ENCODE data around the gene FBN1. TPM values are rescaled to one million over a fixed set of nuclear protein-coding genes. Genes with fewer than 3 reads are reported as not detected.

FBN1 gene
- total and polyA plus RNA-seq, 2 experiments from 2014 or later = 2.1 to 5.3 TPM

DNA sequence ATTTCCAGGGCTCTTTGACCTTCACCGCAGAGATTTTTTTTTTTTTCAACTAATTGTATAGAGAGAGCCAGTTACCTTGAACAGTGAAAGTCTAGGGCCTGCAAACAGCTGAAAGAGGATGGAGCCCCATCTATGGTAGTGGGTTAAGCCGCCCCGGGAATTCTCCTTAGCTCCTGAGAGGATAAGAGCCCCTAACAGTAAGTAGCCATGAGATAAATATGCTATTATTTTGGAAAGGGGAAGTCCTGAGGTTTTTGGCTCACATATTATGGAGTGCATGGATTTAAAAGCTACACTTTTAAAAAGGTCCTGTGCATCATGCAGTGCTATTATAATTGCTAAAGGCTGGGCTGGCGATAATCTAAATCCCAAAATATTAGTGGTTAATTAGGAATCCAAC is 115.0 kb downstream of the FBN1 start:
- TF ChIP-seq, protein P1, sequence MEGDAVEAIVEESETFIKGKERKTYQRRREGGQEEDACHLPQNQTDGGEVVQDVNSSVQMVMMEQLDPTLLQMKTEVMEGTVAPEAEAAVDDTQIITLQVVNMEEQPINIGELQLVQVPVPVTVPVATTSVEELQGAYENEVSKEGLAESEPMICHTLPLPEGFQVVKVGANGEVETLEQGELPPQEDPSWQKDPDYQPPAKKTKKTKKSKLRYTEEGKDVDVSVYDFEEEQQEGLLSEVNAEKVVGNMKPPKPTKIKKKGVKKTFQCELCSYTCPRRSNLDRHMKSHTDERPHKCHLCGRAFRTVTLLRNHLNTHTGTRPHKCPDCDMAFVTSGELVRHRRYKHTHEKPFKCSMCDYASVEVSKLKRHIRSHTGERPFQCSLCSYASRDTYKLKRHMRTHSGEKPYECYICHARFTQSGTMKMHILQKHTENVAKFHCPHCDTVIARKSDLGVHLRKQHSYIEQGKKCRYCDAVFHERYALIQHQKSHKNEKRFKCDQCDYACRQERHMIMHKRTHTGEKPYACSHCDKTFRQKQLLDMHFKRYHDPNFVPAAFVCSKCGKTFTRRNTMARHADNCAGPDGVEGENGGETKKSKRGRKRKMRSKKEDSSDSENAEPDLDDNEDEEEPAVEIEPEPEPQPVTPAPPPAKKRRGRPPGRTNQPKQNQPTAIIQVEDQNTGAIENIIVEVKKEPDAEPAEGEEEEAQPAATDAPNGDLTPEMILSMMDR (IDR thresholded peaks at IDR 0.05; ENCODE audit: low read depth, low read length) = no peak
- H3K36me3 ChIP-seq = no peaks in the 10 kb centered on the region

DNA sequence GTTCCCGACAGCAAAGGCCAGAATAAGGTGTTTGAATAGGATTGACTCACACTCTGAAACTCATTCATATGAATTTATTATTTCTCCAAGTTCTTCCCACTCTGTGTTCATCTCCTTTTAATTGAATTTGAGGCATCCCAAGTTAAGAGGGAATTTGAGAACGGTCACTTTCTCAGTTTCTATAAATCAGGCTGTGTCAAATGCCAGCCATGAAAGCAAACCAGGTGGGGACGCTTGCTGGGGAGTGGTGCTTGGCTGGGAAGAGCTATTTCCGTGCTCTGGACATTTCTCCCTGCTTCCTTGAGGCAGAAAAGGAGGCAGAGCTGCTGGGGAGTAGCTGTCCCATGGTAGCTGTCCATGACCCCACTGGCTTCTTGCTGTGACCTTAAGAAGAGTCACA is 116.6 kb downstream of the FBN1 start:
- no peaks in the 10 kb centered on the region for H3K9me3 ChIP-seq (ENCODE audit: low read depth)
- H3K4me3 ChIP-seq = no peak overlapping the region
- H3K27ac ChIP-seq = no peak overlapping the region
- no peaks in the 10 kb centered on the region for H3K27me3 ChIP-seq
- DNase-seq (ENCODE audit: low read depth in 1 of 2, low spot score in 1 of 2) = no peak
- no peaks in the 10 kb centered on the region for H3K4me1 ChIP-seq (ENCODE audit: low read depth)
- H3K36me3 ChIP-seq = no peaks in the 10 kb centered on the region
- TF ChIP-seq, protein P1 (IDR thresholded peaks at IDR 0.05; ENCODE audit: low read depth, low read length) = no peak

More for the DNA sequence above, 115.0 kb downstream of the FBN1 start:
- Histone ChIP-seq H3K4me1 (ENCODE audit: low read depth) (no peaks in the 10 kb centered on the region), H3K27me3 (no peaks in the 10 kb centered on the region), H3K4me3 (no peak overlapping the region), H3K9me3 (ENCODE audit: low read depth) (no peaks in the 10 kb centered on the region), H3K27ac (no peak overlapping the region)
- DNase-seq (ENCODE audit: low read depth in 1 of 2, low spot score in 1 of 2) = no peak

DNA sequence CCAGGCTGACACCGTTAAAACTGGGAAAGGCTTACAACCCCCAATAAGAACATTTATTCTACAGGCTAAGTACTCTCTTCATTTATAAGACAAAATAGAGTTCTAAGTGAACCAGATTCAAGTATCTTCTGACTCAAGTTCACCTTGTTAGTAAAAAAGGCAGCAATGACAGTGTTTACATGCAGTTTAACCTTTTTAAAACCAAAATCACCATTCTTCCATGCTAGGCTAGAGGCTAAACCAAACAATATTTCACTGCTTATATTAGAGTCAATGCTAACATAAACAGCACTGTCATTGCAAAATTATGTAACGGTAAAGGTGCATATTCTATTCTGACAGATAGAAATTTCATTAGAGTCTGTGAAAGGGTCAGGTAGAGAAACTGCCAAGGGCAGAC is 118.0 kb downstream of the FBN1 start:
- Histone ChIP-seq H3K27ac (no peak overlapping the region), H3K4me3 (no peak overlapping the region), H3K27me3 (no peaks in the 10 kb centered on the region), H3K9me3 (ENCODE audit: low read depth) (no peaks in the 10 kb centered on the region), H3K4me1 (ENCODE audit: low read depth) (no peaks in the 10 kb centered on the region), H3K36me3 (no peaks in the 10 kb centered on the region)
- no peak for DNase-seq (ENCODE audit: low read depth in 1 of 2, low spot score in 1 of 2)
- TF ChIP-seq, protein P1 (IDR thresholded peaks at IDR 0.05; ENCODE audit: low read depth, low read length) = no peak

DNA sequence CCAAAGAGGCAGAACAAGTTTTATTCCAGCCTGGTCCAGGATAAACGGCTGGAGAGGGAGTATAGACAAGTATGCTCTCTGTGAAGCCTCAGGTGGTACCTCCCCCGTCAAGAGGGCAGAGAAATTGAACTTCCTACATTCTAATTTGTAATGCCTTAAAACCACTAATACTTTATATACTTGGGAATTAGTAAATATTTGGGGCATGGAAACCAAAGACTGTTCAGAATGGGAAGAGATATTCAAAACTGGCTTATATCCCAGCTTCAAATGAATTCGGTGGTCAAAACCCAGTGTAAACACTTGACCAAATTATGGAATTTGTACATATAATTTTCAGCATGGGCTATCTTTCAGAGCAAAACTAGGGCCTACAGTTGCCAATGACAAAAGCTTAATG is 122.6 kb downstream of the FBN1 start:
- TF ChIP-seq, protein P1 (IDR thresholded peaks at IDR 0.05; ENCODE audit: low read depth, low read length) = no peak
- Histone ChIP-seq H3K27me3 (no peaks in the 10 kb centered on the region), H3K4me3 (no peak overlapping the region), H3K27ac (no peak overlapping the region), H3K36me3 (no peaks in the 10 kb centered on the region), H3K4me1 (ENCODE audit: low read depth) (no peaks in the 10 kb centered on the region), H3K9me3 (ENCODE audit: low read depth) (no peaks in the 10 kb centered on the region)
- DNase-seq (ENCODE audit: low read depth in 1 of 2, low spot score in 1 of 2) = no peak

DNA sequence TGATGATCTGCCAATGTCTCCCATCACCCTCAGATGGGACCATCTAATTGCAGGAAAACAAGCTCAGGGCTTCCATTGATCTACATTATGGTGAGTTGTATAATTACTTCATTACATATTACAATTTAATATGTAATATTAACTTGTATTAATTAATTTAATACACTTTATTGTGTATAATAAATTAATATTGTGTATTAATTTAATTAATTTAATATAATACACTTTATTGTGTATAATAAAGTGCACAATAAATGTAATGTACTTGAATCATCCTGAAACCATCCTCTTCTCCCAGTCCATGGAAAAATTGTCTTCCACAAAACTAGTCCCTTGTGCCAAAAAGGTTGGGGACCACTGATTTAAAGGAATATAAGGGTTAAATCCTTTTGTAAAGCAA is 123.4 kb downstream of the FBN1 start:
- H3K9me3 ChIP-seq (ENCODE audit: low read depth) = no peaks in the 10 kb centered on the region
- H3K27me3 ChIP-seq = no peaks in the 10 kb centered on the region
- TF ChIP-seq, protein P1 (IDR thresholded peaks at IDR 0.05; ENCODE audit: low read depth, low read length) = no peak
- H3K4me1 ChIP-seq (ENCODE audit: low read depth) = no peaks in the 10 kb centered on the region
- H3K36me3 ChIP-seq = no peaks in the 10 kb centered on the region
- no peak overlapping the region for H3K4me3 ChIP-seq
- no peak overlapping the region for H3K27ac ChIP-seq
- DNase-seq (ENCODE audit: low read depth in 1 of 2, low spot score in 1 of 2) = no peak
